NOMO-1 treated with DMSO at 0.1 percent for 48 hours (cell line): ENCODE measurements around the gene S1PR4.
A peak's percentile ranks its signal among the peaks of the same experiment; 100 is the strongest.
"Not testable (repeated sequence)": the region's sequence is repeated elsewhere in the genome, so short reads cannot be mapped to it uniquely, and the experiment has no call there.

Experiments
- DNase-seq: peaks from one replicate; lab custom pipeline; 2025; ENCODE audit not compliant: unreplicated experiment; lab: John Stamatoyannopoulos, UW

The S1PR4 gene

DNA sequence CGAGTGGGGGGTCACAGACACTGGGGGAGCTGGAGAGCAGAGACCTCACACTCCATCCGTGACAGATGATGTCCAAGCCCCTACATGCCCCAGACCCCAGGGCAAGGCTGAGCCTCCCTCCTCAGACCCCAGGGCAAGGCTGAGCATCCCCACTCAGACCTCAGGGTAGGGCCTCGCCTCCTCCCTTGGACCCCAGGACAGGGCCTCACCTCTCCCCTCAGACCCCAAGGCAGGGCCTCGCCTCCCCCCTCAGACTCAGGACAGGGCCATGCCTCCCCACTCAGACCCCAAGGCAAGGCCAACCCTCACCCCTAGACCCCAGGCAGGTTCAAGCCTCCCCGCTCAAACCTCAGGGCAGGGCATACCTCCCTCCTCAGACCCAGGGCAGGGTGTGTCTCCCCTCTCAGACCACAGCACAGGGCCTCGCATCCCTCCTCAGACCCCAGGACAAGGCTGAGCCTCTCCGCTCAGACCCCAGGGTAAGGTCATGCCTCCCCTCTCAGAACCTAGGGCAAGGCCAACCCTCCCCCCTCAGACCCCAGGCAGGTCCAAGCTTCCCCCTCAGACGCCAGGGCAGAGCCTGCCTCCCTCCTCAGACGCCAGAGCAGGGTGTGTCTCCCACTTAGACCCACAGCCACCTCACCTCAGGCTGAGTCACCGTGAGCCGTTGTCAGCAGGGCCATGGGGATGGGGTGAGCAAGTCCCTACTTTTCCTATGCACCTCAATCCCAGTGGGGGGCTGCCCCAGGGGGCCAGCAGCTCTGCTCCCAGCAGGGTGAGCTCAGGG, 1.7 kb upstream of the S1PR4 start:
- peak; percentile 56 for DNase-seq

DNA sequence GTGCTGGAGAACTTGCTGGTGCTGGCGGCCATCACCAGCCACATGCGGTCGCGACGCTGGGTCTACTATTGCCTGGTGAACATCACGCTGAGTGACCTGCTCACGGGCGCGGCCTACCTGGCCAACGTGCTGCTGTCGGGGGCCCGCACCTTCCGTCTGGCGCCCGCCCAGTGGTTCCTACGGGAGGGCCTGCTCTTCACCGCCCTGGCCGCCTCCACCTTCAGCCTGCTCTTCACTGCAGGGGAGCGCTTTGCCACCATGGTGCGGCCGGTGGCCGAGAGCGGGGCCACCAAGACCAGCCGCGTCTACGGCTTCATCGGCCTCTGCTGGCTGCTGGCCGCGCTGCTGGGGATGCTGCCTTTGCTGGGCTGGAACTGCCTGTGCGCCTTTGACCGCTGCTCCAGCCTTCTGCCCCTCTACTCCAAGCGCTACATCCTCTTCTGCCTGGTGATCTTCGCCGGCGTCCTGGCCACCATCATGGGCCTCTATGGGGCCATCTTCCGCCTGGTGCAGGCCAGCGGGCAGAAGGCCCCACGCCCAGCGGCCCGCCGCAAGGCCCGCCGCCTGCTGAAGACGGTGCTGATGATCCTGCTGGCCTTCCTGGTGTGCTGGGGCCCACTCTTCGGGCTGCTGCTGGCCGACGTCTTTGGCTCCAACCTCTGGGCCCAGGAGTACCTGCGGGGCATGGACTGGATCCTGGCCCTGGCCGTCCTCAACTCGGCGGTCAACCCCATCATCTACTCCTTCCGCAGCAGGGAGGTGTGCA, 587 bp downstream of the S1PR4 start:
- DNase-seq, result peak; percentile 28

DNA sequence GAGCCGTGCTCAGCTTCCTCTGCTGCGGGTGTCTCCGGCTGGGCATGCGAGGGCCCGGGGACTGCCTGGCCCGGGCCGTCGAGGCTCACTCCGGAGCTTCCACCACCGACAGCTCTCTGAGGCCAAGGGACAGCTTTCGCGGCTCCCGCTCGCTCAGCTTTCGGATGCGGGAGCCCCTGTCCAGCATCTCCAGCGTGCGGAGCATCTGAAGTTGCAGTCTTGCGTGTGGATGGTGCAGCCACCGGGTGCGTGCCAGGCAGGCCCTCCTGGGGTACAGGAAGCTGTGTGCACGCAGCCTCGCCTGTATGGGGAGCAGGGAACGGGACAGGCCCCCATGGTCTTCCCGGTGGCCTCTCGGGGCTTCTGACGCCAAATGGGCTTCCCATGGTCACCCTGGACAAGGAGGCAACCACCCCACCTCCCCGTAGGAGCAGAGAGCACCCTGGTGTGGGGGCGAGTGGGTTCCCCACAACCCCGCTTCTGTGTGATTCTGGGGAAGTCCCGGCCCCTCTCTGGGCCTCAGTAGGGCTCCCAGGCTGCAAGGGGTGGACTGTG, 1.2 kb downstream of the S1PR4 start:
- DNase-seq, result no peak

DNA sequence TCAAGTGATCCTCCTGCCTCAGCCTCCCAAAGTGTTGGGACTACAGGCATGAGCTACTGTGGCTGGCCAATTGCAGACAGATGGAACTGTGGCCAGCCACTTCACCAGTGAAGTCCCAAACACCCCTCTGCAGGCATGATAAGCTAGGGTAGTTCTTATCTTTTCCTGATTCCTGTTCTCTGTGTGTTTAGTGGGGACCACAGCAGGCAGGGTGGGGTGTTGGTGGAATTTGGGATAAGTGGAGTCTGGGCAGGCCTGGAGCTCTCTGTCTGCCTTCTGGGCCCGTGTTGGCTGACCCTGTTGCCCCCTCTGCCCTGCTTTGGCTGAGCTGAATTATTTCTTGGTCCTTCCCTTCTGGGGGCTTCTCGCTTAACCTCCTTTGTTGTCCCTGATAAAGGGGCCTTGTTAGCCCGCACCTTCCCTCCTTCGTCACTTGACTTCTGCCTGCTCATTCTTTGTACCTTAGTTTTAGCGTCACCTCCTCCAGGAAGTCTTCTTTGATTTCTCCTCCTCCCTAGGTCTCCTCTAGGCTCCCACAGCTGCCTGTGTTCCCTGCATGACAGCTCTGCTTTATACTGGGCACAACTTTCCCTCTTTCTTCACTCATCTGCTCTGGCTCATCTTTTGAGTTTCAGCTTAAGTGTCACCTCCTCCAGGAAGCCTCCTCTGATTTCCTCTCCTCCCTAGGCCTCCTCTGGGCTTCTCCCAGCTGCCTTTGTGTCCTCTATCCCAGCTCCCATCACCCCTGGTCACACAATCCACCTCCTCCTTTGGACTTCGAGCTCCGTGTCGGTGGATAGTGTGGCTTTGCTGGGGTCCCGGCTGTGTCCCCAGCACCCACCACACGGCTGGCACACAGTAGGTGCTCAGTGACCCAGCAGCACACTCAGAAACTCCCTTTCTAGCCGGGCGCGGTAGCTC, 5.4 kb downstream of the S1PR4 start:
- no peak for DNase-seq

DNA sequence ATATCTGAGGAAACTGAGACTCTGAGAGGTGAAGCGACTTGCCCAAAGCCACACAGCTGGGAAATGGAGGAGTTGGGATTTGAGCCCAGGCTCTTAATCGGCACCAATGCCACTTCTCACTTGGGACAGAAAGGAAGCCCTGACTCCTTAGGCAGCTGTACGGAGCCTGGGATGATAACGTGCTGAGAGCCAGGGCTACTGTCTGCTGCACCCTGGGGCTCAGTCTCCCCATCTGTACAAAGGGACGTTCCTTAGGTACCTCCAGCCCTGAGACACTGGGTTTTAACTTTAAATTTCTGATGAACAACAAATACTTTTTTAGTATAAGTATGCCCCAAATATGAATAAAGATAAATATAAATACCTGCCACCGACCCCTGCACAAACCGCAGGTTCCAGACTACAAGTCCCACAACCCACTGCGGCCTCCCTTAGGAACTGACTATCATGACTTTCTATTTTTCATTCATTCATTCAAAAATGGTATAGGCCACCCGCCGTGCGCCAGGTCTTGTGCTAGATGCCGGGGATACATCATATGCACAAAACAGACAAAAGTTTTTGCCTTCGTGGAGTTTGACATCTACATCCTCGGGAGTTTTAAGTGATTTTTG, 6.4 kb downstream of the S1PR4 start:
- DNase-seq, result peak; percentile 80

DNA sequence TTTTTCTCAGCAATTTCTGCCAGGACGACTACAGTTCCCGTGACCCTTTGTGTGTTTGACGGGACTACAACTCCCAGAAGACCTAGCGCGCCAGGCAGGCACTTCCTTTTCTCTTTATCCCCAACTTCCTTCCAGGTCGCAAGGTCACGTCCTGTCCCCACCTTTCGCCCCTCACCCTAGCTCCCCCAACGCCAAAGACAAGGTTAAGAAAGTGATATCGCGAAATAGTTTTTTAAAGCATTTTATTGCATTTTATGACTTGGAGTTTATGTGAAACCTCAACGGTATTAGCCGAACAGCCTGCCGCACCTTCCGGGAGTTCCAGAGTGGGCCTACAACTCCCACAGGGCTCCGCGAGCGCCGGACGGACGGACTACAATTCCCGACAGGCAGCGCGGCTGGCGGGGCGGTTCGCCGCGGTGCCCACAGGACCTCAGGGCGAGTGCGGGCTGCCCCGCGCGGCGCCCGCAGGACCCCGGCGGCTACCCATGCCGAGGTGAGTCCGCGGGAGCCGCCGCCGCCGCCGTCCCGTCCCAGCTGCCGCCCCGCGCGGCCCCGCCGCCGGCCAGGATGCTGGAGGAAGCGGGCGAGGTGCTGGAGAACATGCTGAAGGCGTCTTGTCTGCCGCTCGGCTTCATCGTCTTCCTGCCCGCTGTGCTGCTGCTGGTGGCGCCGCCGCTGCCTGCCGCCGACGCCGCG, 7.0 kb downstream of the S1PR4 start, which contains the start of gene NCLN:
NCLN (plus strand) TSS at position 470 of the 699 bp plus-strand sequence; CDS start at position 571, 101 bp downstream.
- peak; percentile 96 for DNase-seq

DNA sequence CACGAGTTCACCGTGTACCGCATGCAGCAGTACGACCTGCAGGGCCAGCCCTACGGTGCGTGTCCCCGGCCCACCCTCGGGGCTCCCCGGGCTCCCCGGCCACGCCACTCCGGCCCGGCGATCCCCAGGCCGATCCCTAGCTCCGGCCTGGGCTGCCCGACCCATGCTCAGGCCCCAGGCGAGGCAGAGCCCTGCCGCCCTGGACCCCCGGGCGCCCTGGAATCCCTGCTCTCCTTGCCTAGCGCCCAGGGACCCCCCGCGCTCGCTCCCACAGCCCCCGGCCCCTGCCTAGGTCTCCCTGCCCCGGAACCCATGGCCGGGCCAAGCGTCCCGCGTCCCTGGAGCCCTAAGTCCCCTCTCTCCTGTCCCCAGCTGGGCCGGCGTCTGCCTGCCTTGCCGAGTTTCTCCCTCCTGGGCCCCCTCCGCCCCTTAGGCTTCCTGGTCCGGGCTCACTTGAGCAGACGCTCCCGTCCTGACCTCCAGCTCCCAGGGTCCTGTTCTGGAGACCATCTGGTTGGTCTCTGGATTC, 7.7 kb downstream of the S1PR4 start:
- DNase-seq, result no peak

DNA sequence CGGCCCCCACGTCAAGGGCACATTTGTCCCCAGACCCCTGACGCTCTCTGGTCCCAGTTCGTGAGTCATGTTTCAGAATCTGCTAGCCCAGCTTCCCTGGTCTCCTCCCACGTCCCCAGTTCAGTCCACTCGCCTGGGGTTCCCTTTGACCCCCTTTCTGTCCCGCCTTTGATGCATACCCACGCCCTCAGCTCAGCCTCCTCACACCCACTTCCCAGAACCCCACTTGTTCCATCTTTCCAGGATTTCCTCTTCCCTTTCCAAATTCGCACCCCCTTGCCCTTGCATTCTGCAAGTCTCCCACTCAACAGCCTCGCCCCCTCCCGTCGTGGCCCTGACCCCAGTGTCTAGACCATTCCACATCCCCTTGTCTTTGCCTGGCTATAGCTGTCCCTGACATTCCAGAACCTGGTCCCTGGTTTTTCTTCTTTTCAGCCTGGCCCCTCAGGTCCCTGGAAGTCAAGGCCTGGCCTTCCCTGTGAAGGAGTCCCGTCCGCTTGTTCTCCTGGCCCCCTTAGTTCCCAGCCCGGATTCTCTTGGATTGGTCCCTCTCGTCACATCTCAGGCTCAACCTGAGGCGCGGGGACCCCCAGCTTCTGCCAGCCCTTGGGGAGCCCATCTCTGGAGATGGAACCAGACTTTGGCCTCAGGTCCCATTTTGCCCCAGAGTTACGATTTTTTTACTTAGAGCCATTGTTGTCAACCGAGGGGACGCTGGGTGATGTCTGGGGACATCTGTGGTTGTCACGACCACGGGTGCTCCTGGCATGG, 8.5 kb downstream of the S1PR4 start:
- DNase-seq, result no peak

DNA sequence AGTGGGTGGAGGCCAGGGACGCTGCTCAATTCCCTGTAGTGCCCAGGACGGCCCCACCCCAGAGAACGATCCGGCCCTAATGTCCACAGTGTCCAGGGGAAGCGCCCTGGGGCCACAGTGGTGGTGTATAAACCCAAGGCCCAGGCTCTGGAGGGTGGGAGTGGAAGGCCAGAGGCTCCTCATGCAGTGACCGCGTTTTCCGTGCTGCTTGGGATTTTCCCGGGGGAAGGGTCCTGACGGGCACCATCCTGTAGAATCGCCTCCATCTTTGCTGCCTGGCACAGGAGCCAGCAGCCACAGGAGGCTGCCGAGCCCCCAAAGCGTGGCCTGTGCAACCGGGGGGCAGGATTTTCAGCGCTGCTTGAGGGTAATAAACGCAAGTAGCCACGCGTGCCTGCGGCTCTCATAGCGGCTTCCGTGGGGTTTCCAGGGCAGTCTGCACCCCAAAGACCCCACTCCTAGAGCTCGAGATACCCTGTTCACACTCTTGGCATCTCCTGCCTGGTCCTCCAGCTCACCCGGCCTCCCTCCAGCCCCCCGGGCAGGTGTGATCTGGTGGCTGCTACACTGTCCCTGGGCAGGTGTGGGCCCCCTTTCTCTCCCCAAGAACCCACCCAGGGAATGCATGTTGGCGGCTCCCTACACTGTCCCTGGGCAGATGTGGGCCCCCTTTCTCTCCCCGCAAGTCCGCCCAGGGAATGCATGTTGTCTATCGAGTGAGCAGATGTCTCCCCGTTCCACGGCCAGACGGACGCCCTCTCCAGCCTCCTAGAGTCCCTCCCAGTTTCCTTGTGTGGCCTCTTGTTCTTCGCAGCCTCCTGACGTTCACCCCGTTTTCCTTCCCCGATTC, 9.3 kb downstream of the S1PR4 start:
- DNase-seq, result no peak

DNA sequence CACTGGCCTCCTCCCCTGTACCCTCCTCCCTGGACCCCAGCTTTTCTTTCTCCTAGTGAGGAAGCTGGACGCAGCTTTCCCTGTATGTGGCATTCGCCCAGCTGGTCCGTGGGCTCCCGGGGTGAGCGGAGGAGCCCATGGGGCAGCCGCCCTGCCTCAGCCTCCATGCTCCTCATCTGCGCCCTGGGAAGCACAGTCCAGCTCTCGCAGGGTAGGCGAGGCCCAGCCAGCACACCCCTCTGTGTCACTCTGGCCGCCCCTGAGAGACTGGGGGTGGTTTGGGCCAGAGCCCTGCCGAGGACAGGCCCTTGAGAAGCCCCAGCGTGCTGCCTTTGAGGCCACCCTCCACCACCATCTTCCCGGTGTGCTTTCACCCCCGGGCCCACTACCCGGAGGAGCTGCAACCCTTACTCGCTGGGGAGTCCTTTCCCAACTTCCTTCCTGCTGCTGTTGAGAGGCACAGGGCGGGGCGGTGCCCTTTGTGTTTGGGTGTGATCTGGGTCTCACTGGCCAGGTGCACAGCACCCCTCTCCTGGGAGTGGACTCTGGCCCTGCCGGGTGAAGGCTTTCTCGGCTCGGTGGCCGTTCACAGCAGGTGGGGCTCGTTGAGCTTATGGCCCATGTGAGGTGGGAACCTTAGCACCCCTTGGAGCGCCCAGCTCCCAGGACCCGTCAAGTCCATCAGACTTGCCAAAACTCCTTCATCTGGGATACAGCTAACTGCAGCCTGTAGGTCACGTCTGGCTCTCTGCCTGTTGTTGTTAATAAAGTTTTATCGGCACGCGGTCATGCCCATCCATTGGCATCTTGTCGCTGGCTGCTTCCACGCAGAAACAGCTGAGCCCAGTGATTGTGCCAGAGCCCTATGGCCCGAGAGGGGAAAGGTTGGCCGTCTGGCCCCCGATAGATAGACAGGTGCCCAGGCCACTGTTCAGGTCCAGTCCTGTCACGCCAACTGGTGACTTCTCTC, 10.3 kb downstream of the S1PR4 start:
- peak; percentile 18 for DNase-seq

DNA sequence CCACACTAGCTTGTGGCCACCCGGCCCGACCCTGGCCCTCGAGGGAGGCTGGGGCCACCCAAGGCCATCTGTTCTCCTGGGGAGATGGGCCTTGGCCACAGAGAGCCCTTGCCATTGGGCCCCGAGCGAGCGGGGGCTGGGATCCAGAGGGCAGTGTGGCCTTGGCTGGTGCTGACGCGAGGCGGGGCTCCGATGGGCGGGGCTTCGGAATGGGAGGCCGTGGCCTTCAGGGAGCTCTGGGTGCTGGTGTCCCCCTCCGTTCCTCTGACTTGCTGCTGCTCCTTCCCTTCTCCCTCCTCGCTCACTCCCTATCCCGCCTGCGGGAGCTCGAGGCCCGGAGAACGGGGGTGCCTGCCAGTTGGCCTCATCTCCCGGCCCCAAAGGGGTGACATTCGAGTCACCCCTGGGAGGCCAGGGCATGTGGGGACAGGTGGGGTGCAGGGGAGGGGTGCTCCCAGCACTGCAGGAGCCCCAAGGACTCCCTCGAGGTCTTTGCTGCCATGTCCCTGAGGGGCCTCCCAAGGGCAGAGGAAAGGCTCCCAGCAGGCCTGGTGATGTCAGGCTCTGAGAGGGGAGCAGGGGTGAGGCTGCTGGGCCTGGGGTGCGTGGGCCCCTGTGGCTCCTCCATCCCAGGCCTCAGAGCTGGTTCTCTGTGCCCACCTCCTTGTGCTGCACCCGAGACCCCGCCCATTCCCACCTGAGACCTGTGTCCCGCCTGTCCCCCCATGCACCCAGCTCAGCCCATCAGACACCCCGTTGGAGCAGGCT, 11.3 kb downstream of the S1PR4 start:
- DNase-seq, result no peak

DNA sequence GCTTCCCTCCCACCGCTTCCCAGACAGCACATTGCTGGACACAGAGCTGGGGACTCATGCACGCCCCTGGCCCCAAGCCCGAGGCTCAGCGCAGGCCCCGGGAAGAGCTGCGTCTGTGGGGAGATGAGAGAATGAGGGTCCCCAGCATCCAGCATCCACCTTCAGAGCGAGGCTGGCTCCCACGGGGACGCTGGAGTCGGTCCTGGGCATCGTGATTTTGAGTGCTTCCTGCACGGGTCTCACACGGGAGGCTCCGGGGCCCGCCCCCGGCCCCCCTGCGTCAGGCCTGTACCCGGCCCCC, 11.9 kb downstream of the S1PR4 start:
- DNase-seq, result no peak

DNA sequence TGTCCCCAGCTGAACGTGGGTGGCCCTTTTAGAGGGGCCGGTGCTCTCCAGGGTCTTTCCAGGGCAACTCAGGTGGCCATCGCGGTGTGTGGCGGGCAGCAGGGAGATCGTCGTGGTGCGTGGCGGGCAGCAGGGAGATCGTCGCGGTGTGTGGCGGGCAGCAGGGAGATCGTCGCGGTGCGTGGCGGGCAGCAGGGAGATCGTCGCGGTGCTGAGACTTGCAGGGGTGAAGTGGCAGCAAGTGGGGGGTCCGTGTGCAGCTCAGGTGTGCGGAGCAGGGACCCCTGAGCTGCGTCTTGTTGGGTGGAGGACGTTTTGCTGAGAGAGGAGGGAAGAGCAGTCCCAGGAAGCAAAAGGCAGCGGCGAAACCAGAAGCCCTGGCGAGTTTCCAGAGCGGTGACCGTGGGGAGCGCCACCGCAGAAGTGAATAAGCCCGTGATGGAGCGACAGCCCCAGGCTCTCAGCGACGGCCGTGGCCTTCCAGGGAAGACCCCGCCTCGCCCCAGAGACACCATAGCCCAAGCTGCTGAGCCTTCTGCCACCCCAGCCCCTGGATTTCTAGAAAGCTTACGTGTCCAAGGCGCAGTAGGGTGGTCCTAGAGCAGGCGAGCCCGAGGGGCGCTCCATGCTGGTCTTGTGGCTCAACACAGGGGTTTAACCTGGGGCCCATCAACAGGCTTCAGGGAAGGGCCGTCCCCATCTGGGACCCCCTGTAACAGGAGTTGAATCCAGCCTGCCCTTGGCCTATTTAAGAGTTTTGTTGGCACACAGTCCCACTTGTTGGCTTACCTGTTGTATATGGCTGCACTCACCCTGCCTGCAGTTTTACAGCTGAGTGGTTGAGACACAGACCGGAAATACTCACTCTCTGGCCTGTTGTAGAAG, 12.6 kb downstream of the S1PR4 start:
- no peak for DNase-seq

DNA sequence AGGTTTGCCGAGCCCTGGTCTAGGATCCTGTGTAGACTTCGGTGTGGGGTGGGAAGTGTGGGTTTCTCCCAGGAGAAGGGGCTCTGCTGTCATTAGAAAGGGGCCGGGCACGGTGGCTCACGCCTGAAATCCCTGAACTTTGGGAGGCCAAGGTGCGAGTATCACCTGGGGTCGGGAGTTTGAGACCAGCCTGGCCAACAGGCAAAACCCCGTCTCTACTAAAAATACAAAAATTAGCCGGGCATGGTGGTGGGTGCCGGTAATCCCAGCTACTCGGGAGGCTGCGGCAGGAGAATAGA, 13.2 kb downstream of the S1PR4 start:
- DNase-seq, result not testable (repeated sequence)

DNA sequence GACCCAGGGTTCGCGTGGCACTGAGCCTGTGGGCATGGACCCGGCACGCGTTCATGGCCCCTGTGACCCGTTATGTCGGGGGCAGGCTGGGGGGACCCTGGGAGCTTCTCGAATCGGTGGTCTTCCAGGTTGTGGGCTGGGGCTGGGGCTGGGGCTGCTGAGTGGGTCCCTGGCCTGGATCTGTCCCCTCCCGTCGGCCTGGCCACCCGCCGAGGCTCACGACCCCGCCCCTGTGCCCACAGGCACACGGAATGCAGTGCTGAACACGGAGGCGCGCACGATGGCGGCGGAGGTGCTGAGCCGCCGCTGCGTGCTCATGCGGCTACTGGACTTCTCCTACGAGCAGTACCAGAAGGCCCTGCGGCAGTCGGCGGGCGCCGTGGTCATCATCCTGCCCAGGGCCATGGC, 13.7 kb downstream of the S1PR4 start:
- DNase-seq, result no peak

DNA sequence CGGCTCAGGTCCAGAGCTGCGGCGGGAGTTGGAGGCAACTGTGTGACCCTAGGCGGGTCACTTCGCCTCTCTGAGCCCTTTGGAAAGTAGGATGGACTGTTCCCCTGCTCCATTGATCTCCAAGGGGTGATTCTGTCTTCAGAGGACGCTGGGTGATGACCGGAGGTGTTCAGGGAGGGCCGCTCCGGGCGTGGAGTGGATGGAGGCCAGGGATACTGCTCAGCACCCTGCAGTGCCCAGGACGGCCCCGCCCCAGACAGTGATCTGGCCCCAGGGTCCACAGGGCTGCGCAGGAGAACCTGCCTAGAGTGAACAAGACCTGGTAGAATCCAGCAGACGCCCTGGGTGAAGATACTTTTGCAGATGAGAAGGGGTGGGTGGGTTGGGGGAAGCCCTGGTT, 14.1 kb downstream of the S1PR4 start:
- no peak for DNase-seq
